GM19438 (cell line): ENCODE measurements around the gene SEL1L.
A peak's percentile ranks its signal among the peaks of the same experiment; 100 is the strongest.
"Not testable (repeated sequence)": the region's sequence is repeated elsewhere in the genome, so short reads cannot be mapped to it uniquely, and the experiment has no call there.

Source experiments
- ATAC-seq: cut with Tn5 transposase; IDR thresholded peaks from one replicate; pipeline ENCODE4 v1.9.1; 2021; ENCODE audit warnings: low read depth; ENCODE audit not compliant: unreplicated experiment

The SEL1L gene

GRCh38 chr14:81476816-81477215 is 56.8 kb downstream of the SEL1L start:
- no peak for ATAC-seq

GRCh38 chr14:81474685-81475324 is 58.8 kb downstream of the SEL1L start:
- no peak for ATAC-seq

- peak; percentile 68 for ATAC-seq
Measured at GRCh38 chr14:81474148-81474492, 59.5 kb downstream of the SEL1L start.

GRCh38 chr14:81473456-81474147 is 60.1 kb downstream of the SEL1L start:
- peak; percentile 38 for ATAC-seq

- no peak for ATAC-seq
Measured at GRCh38 chr14:81472096-81472800, 61.4 kb downstream of the SEL1L start.

- peak; percentile 26 for ATAC-seq
Measured at GRCh38 chr14:81471062-81471461, 62.6 kb downstream of the SEL1L start.

GRCh38 chr14:81470557-81470826 is 63.2 kb downstream of the SEL1L start:
- ATAC-seq, result peak; percentile 32

GRCh38 chr14:81466854-81467253 is 66.8 kb downstream of the SEL1L start:
- ATAC-seq, result no peak

- ATAC-seq, result no peak
Measured at GRCh38 chr14:81465507-81466228, 68.0 kb downstream of the SEL1L start.

GRCh38 chr14:81465003-81465392 is 68.7 kb downstream of the SEL1L start:
- ATAC-seq, result not testable (repeated sequence)

- ATAC-seq, result peak; percentile 65
Measured at GRCh38 chr14:81464253-81465002, 69.2 kb downstream of the SEL1L start.

- ATAC-seq, result not testable (repeated sequence)
Measured at GRCh38 chr14:81462356-81462755, 71.3 kb downstream of the SEL1L start.

GRCh38 chr14:81459912-81460311 is 73.7 kb downstream of the SEL1L start:
- ATAC-seq, result no peak

- no peak for ATAC-seq
Measured at GRCh38 chr14:81458352-81458751, 75.3 kb downstream of the SEL1L start.

GRCh38 chr14:81455390-81455789 is 78.3 kb downstream of the SEL1L start:
- no peak for ATAC-seq

GRCh38 chr14:81454572-81455218 is 79.0 kb downstream of the SEL1L start:
- peak; percentile 79 for ATAC-seq

- peak; percentile 70 for ATAC-seq
Measured at GRCh38 chr14:81453166-81453766, 80.4 kb downstream of the SEL1L start.

GRCh38 chr14:81452341-81453133 is 81.1 kb downstream of the SEL1L start:
- ATAC-seq, result no peak

GRCh38 chr14:81450976-81451375 is 82.7 kb downstream of the SEL1L start:
- ATAC-seq, result no peak
